Lung (tissue), 12 donors: ENCODE results near the gene KLF8. TPM values are rescaled to one million over a fixed set of nuclear protein-coding genes. Genes with fewer than 3 reads are reported as not detected.

Experiments used
- ATAC-seq: fragments of 200-7000 bp; cut with Tn5 transposase; one replicate; pipeline ENCODE4 v1.9.1; 2020; ENCODE audit warnings: moderate number of reproducible peaks; ENCODE audit not compliant: insufficient read depth, low FRiP score
- DNase-seq, 3 donors: peaks; one replicate each; pipeline ENCODE4 v3.0.0-alpha.2; 2013 to 2017
- H3K27ac ChIP-seq, 2 donors: one replicate each; pipeline ENCODE4 v1.5.1; 2013; ENCODE audit warnings: mild to moderate bottlenecking in 2 of 2, moderate library complexity in 2 of 2, control low read depth in 1 of 2, inconsistent platforms in 1 of 2, low read depth in 1 of 2, low read length in 1 of 2
- H3K27me3 ChIP-seq, 3 donors: one replicate each; pipeline ENCODE4 v1.5.1; 2013; ENCODE audit warnings: low read length in 2 of 3; ENCODE audit not compliant: control insufficient read depth in 3 of 3, insufficient read depth in 3 of 3
- H3K36me3 ChIP-seq, 4 donors: one replicate each; pipeline ENCODE4 v1.5.1; 2013; ENCODE audit warnings: low read length in 4 of 4, mild to moderate bottlenecking in 1 of 4, moderate library complexity in 1 of 4; ENCODE audit not compliant: control insufficient read depth in 4 of 4, insufficient read depth in 4 of 4
- H3K4me1 ChIP-seq, 5 donors: one replicate each; pipeline ENCODE4 v1.5.1; 2013; ENCODE audit warnings: low read length in 5 of 5, mild to moderate bottlenecking in 2 of 5, moderate library complexity in 1 of 5; ENCODE audit not compliant: control insufficient read depth in 5 of 5, insufficient read depth in 5 of 5
- H3K4me3 ChIP-seq: one replicate; pipeline ENCODE4 v1.5.1; 2013; ENCODE audit warnings: mild to moderate bottlenecking, control low read depth, moderate library complexity
- H3K9ac ChIP-seq, 2 donors: one replicate each; pipeline ENCODE4 v1.5.1; 2013; ENCODE audit warnings: low read length in 2 of 2, control low read depth in 1 of 2; ENCODE audit not compliant: insufficient read depth in 1 of 2
- H3K9me3 ChIP-seq, 4 donors: one replicate each; pipeline ENCODE4 v1.5.1; 2013; ENCODE audit warnings: low read length in 3 of 4, mild to moderate bottlenecking in 1 of 4, moderate library complexity in 1 of 4; ENCODE audit not compliant: control insufficient read depth in 4 of 4, insufficient read depth in 3 of 4
- WGBS, 2 donors: extraction: QIAGEN DNeasy Blood & Tissue Kit; methylation state at CpG; one replicate each; pipeline ENCODE4 v1.1.7; 2013; 5-methylcytosine and 5-hydroxymethylcytosine counted together
- polyA plus RNA-seq, 2 donors: library from polyadenylated mRNA; stranded (reverse); fragments of 200-250 nt; gene quantifications; one replicate each; pipeline ENCODE4 v1.2.1, GENCODE V29; 2013
- total RNA-seq, 2 donors: library from RNA; depleted of rRNA in 1 of 2; stranded (reverse); fragments of >200 nt in 1 of 2; gene quantifications; one replicate each; pipeline ENCODE4 v1.2.1, GENCODE V29; 2014 to 2021
- TF ChIP-seq, protein P1 (sequence below): IDR thresholded peaks from 2 replicates; pipeline ENCODE4 v1.5.1; 2012; ENCODE audit warnings: mild to moderate bottlenecking; ENCODE audit errors: control extremely low read depth, extremely low read depth
- donor health status: control.
- donor health status: control.
- donor health status: Bipolar disorder and iron deficiency.
- donor health status: healthy.
- donor health status: DM: yes; HTN: yes; CAD: no.

Gene KLF8
- total and polyA plus RNA-seq, 4 donors = 3.9 to 33.1 (median 9.8) TPM

DNA sequence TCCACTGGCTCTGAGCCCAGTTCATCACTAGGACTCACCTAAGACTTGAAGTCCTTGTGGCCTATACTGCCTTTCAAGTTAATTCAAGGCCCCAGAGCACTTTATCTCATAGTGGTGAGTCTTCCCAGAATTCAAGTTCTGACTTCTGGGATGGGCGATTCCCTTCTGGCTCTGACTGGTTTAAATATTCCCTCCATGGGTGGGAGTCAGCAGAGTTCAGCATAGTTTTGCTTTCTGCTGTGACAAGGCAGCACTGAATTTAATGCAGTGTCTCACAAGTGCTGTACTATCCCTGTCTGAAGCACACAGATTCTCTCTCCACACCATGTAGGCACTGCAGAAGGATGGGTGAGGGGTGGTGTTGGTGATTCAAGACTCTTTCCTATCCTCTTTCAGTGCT is 46.5 kb downstream of the KLF8 start:
- WGBS, 2 donors = 72 to 90% methylated on average over 1 of the region's 1 CpG
- H3K4me1 ChIP-seq = no peaks in the 10 kb centered on the region
- peaks cover 0 to 10% (median 6%) of the 10 kb centered on the region in 3 donors for H3K27me3 ChIP-seq
- ATAC-seq = no peak
- DNase-seq = no peak
- no peaks in the 10 kb centered on the region for H3K9me3 ChIP-seq
- TF ChIP-seq, protein P1, sequence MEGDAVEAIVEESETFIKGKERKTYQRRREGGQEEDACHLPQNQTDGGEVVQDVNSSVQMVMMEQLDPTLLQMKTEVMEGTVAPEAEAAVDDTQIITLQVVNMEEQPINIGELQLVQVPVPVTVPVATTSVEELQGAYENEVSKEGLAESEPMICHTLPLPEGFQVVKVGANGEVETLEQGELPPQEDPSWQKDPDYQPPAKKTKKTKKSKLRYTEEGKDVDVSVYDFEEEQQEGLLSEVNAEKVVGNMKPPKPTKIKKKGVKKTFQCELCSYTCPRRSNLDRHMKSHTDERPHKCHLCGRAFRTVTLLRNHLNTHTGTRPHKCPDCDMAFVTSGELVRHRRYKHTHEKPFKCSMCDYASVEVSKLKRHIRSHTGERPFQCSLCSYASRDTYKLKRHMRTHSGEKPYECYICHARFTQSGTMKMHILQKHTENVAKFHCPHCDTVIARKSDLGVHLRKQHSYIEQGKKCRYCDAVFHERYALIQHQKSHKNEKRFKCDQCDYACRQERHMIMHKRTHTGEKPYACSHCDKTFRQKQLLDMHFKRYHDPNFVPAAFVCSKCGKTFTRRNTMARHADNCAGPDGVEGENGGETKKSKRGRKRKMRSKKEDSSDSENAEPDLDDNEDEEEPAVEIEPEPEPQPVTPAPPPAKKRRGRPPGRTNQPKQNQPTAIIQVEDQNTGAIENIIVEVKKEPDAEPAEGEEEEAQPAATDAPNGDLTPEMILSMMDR = no peak
- H3K9ac ChIP-seq = no peak overlapping the region
- H3K27ac ChIP-seq = no peak overlapping the region
- H3K4me3 ChIP-seq = no peak overlapping the region
- no peaks in the 10 kb centered on the region for H3K36me3 ChIP-seq

DNA sequence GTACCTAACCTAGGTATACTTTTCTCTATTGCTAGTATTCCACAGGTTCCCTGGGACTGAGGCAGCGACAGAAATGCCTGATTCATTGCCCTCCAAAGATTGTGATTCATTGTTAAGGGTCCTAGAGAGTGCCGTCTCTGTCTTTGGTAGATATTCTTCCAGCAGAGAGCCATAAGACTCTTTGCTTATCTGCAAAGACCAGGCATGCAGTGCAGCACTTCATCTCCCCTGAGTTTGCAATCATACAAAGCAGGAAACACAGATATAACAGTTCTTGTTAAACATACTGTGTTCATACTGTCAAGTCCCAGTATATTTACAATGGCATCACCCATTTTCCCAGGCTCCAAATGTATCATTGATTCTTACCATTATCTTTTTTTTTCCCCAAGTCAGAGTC is 47.7 kb downstream of the KLF8 start:
- TF ChIP-seq, protein P1 = no peak

DNA sequence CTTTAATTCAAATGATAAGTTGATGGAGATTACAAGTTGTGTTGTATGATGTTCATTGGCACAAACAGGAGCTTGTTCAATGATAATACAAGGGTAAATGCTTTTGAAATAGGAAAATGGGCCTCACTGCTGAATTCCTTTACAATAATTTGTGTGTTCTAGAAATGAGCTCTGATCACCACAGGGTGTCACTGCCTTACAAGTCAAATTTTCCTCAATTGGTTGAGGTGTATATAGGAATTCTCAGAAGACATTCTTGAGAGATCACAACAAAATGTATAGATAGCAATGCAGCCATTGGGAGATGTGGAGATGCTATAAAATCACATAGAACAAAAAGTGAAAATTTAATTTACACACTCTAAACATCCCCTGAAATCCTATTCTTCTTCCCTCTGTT is 49.6 kb downstream of the KLF8 start:
- H3K9ac ChIP-seq = no peak overlapping the region
- H3K9me3 ChIP-seq = peaks cover 0 to 2% (median 0%) of the 10 kb centered on the region in 4 donors
- H3K27ac ChIP-seq = no peak overlapping the region
- ATAC-seq = no peak
- peaks cover 0 to 13% (median 2%) of the 10 kb centered on the region in 3 donors for H3K27me3 ChIP-seq
- no peaks in the 10 kb centered on the region for H3K4me1 ChIP-seq
- H3K36me3 ChIP-seq = no peaks in the 10 kb centered on the region
- TF ChIP-seq, protein P1 = no peak
- no peak overlapping the region for H3K4me3 ChIP-seq
- peak in 2 of 3 donors; percentile 9 to 26 for DNase-seq

More for the DNA sequence above, 47.7 kb downstream of the KLF8 start:
- H3K9me3 ChIP-seq = peaks cover 0 to 2% (median 0%) of the 10 kb centered on the region in 4 donors
- H3K27ac ChIP-seq = no peak overlapping the region
- peaks cover 0 to 13% (median 6%) of the 10 kb centered on the region in 3 donors for H3K27me3 ChIP-seq
- no peak for ATAC-seq
- H3K9ac ChIP-seq = no peak overlapping the region
- no peak overlapping the region for H3K4me3 ChIP-seq
- WGBS, 2 donors = 65 to 82% methylated on average over 2 of the region's 2 CpGs
- DNase-seq = no peak
- no peaks in the 10 kb centered on the region for H3K4me1 ChIP-seq
- H3K36me3 ChIP-seq = no peaks in the 10 kb centered on the region

DNA sequence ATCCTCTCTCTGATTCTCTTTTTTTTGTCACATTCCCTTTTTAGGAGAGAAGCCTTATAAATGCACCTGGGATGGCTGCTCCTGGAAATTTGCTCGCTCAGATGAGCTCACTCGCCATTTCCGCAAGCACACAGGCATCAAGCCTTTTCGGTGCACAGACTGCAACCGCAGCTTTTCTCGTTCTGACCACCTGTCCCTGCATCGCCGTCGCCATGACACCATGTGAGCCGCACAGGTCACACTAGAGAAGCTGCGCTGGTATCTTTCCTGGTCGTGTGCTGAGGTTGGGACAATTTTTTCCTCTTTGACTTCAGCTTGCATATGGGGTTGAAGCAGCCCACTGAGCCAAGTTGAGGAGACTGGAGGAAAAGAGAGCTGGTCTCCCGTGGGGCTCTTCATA is 52.1 kb downstream of the KLF8 start:
- DNase-seq = no peak
- Histone ChIP-seq H3K36me3 (no peaks in the 10 kb centered on the region), H3K4me1 (no peaks in the 10 kb centered on the region), H3K4me3 (no peak overlapping the region), H3K9me3 (peaks cover 0 to 2% (median 0%) of the 10 kb centered on the region in 4 donors), H3K27me3 (peaks cover 0 to 10% (median 0%) of the 10 kb centered on the region in 3 donors), H3K9ac (no peak overlapping the region), H3K27ac (no peak overlapping the region)
- WGBS, 2 donors = 79 to 94% methylated on average over 13 of the region's 13 CpGs
- no peak for ATAC-seq
- TF ChIP-seq, protein P1 = no peak
